CD4-positive, alpha-beta T cell (primary cell): ENCODE measurements around the gene CNOT10. TPM values are rescaled to one million over a fixed set of nuclear protein-coding genes. Genes with fewer than 3 reads are reported as not detected.
"Not testable (repeated sequence)": the region's sequence is repeated elsewhere in the genome, so short reads cannot be mapped to it uniquely, and the experiment has no call there.

ENCODE experiments used
- ATAC-seq: fragments of 200-7000 bp; cut with Tn5 transposase; one replicate; pipeline ENCODE4 v1.10.0; 2022; ENCODE audit warnings: mild to moderate bottlenecking; ENCODE audit not compliant: poor library complexity
- CTCF ChIA-PET: fragments of 350-600 bp; sonication (Branson Sonifier 250); formaldehyde crosslinking; loops from one replicate; lab custom pipeline; 2021; ENCODE audit warnings: antibody characterized with exemption, inconsistent platforms; lab: Charles Lee
- POLR2A ChIA-PET: fragments of 350-600 bp; sonication (Branson Sonifier 250); formaldehyde crosslinking; loops from one replicate; lab custom pipeline; 2021; ENCODE audit warnings: antibody characterized with exemption, inconsistent platforms; lab: Charles Lee
- DNase-seq, 14 experiments: peaks; one replicate each; pipeline ENCODE4 v3.0.0-alpha.2; 2013 to 2020; ENCODE audit warnings: mixed read lengths in 2 of 14
- H3K27ac ChIP-seq, 2 donors: one replicate each; pipeline versions ENCODE4 v1.5.1 to v1.7.0; 2013; ENCODE audit warnings: low read length in 2 of 2, low read depth in 1 of 2, mild to moderate bottlenecking in 1 of 2
- H3K27me3 ChIP-seq, 2 experiments: 1 replicate in 1 of 2; 2 replicates in 1 of 2; pipeline versions ENCODE4 v1.6.1 to v1.7.0; 2013; ENCODE audit warnings: low read length in 2 of 2, control low read depth in 1 of 2, mild to moderate bottlenecking in 1 of 2, moderate library complexity in 1 of 2; ENCODE audit not compliant: insufficient read depth in 2 of 2, control insufficient read depth in 1 of 2
- H3K36me3 ChIP-seq: one replicate; pipeline ENCODE4 v1.6.1; 2013; ENCODE audit warnings: low read length, control low read depth; ENCODE audit not compliant: insufficient read depth
- H3K4me1 ChIP-seq: one replicate; pipeline ENCODE4 v1.6.1; 2013; ENCODE audit warnings: low read length, control low read depth; ENCODE audit not compliant: insufficient read depth
- H3K4me3 ChIP-seq: one replicate; pipeline ENCODE4 v1.5.1; 2013; ENCODE audit warnings: mild to moderate bottlenecking, low read length, moderate library complexity
- H3K9me3 ChIP-seq, 2 experiments: 1 replicate in 1 of 2; 2 replicates in 1 of 2; pipeline versions ENCODE4 v1.6.1 to v1.7.0; 2013; ENCODE audit warnings: low read length in 2 of 2, mild to moderate bottlenecking in 2 of 2, control low read depth in 1 of 2, moderate library complexity in 1 of 2; ENCODE audit not compliant: control insufficient read depth in 1 of 2, insufficient read depth in 1 of 2
- H3K27ac Mint-ChIP-seq: one replicate; pipeline ENCODE4 v1.8.0; 2020; ENCODE audit warnings: mixed read lengths
- H3K27me3 Mint-ChIP-seq: one replicate; pipeline ENCODE4 v1.8.0; 2021; ENCODE audit warnings: mixed read lengths
- H3K36me3 Mint-ChIP-seq: one replicate; pipeline ENCODE4 v1.8.0; 2021; ENCODE audit warnings: low read depth, mixed read lengths
- H3K4me1 Mint-ChIP-seq: one replicate; pipeline ENCODE4 v1.8.0; 2021; ENCODE audit warnings: low read depth, mixed read lengths
- H3K4me3 Mint-ChIP-seq: one replicate; pipeline ENCODE4 v1.8.0; 2020; ENCODE audit warnings: mild to moderate bottlenecking, mixed read lengths
- H3K9me3 Mint-ChIP-seq: one replicate; pipeline ENCODE4 v1.8.0; 2020; ENCODE audit warnings: mixed read lengths
- intact Hi-C, 2 experiments: fragments of 100-400 bp; cut with DNase I in 1 of 2; cut with micrococcal nuclease in 1 of 2; formaldehyde crosslinking; loops; one replicate each; pipeline versions ENCODE4 v1.15.1 to v1.9.0; 2023 to 2025; cut with DNase I, micrococcal nuclease
- total RNA-seq, 174 experiments: library from RNA in 2 of 174; stranded (reverse) in 2 of 174; gene quantifications; one replicate each; pipeline ENCODE4 v1.2.3 and lab custom pipeline; 2021 to 2026
- TF ChIP-seq, protein P1 (sequence below): fragments of 200-600 bp; IDR thresholded peaks from one replicate; pipeline ENCODE4 v1.8.0; 2022; ENCODE audit warnings: antibody characterized with exemption, mild to moderate bottlenecking

The CNOT10 gene
- total RNA-seq, 2 experiments from 2014 or later: 31.3 to 42.0 TPM

DNA sequence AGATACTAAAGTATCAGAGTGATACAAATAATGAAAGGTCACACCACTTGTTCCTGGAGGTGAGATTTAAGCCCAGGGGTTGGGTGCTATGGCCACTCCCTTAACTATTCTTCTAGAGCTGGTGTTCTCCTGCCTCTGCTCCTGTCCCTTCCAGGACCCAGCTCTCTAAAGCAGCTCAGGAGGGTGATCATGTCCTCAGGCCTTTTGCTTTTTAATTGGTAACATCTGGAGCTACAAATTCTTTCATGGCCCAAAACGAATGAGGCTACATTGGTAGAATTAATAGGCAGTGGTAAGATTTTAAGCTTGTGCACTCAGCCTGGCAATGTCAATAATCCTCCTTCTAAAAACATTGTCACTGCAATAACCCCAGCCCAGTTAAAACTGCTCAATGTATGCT lies 38.2 kb upstream of the CNOT10 start:
- H3K27ac Mint-ChIP-seq: no peak overlapping the region
- Histone ChIP-seq H3K36me3 (no peaks in the 10 kb centered on the region), H3K27ac (no peak overlapping the region), H3K9me3 (no peaks in the 10 kb centered on the region), H3K4me1 (no peaks in the 10 kb centered on the region), H3K27me3 (peaks cover 0 to 3% of the 10 kb centered on the region in 2 experiments), H3K4me3 (no peak overlapping the region)
- H3K4me1 Mint-ChIP-seq: no peaks in the 10 kb centered on the region
- TF ChIP-seq, protein P1, sequence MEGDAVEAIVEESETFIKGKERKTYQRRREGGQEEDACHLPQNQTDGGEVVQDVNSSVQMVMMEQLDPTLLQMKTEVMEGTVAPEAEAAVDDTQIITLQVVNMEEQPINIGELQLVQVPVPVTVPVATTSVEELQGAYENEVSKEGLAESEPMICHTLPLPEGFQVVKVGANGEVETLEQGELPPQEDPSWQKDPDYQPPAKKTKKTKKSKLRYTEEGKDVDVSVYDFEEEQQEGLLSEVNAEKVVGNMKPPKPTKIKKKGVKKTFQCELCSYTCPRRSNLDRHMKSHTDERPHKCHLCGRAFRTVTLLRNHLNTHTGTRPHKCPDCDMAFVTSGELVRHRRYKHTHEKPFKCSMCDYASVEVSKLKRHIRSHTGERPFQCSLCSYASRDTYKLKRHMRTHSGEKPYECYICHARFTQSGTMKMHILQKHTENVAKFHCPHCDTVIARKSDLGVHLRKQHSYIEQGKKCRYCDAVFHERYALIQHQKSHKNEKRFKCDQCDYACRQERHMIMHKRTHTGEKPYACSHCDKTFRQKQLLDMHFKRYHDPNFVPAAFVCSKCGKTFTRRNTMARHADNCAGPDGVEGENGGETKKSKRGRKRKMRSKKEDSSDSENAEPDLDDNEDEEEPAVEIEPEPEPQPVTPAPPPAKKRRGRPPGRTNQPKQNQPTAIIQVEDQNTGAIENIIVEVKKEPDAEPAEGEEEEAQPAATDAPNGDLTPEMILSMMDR: no peak
- DNase-seq: no peak
- CTCF ChIA-PET: no interaction called here
- intact Hi-C loops: no loop called here
- no peak overlapping the region for H3K4me3 Mint-ChIP-seq
- H3K9me3 Mint-ChIP-seq: no peaks in the 10 kb centered on the region
- no peaks in the 10 kb centered on the region for H3K36me3 Mint-ChIP-seq
- no peaks in the 10 kb centered on the region for H3K27me3 Mint-ChIP-seq
- POLR2A ChIA-PET: no interaction called here
- ATAC-seq: no peak

DNA sequence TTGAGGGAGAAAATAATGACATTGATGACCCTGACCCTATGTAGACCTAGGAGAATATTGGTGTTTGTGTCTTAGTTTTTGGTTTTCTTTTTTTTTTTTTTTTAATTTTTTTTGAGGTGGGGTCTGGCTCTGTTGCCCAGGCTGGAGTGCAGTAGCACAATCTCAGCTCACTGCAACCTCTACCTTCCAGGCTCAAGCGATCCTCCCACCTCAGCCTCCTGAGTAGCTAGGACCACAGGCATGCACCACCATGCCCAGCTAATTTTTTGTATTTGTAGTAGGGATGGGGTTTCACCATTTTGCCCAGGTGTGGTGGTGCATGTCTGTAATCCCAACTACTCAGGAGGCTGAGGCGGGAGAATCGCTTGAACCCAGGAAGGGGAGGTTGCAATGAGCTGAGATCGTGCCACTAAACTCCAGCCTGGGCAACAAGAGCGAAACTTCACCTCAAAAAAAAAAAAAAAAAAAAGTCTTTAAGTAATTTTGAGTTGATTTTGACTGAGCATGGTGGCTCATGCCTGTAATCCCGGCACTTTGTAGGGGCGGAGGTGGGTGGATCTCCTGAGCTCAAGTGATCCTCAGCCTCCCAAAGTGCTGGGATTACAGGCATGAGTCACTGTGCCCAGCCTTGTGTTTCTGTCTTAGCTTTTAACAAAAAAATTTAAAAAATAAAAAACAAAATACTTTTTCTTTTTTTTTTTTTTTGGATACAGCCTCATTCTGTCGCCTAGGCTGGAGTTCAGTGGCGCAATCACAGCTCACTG lies 32.5 kb upstream of the CNOT10 start:
- H3K9me3 ChIP-seq, DNase-seq, H3K27ac ChIP-seq, H3K36me3 ChIP-seq, ATAC-seq, H3K4me1 ChIP-seq, H3K27me3 ChIP-seq, H3K4me1 Mint-ChIP-seq, H3K27me3 Mint-ChIP-seq, H3K9me3 Mint-ChIP-seq, H3K27ac Mint-ChIP-seq, H3K36me3 Mint-ChIP-seq, CTCF ChIA-PET, intact Hi-C loops, H3K4me3 ChIP-seq, H3K4me3 Mint-ChIP-seq: not testable (repeated sequence)
- POLR2A ChIA-PET: interaction anchor here (0.6 kb wide), 1 partner anchor 32 kb away, joined by 3 read pairs; no protein-coding TSS in a partner anchor

DNA sequence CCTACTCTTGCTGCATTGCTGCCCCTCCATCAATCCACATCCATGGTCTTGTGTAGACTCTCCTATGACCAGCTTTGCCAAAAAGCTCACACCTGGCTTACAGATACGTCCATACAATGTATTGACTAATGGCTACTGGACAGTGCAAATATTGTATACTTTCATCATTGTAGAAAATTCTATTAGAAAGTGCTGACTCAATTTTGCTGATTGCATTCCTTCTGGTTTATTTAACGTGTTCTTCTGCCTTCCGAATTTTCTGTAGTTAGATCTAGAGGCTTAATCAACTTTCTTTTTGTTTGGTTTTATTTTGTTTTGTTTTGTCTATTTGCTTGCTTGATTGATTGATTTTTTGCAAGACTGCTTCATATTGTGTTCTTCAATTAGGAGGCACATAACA lies 29.8 kb upstream of the CNOT10 start:
- CTCF ChIA-PET: interaction anchor here (0.5 to 0.6 kb wide), 2 partner anchors 94 to 476 kb away, joined by 3 to 4 read pairs; no protein-coding TSS in a partner anchor
- no peaks in the 10 kb centered on the region for H3K9me3 ChIP-seq
- ATAC-seq (no peak), DNase-seq (no peak)
- peaks cover 11% of the 10 kb centered on the region for H3K27me3 Mint-ChIP-seq
- no peak overlapping the region for H3K4me3 ChIP-seq
- TF ChIP-seq, protein P1: no peak
- no peak overlapping the region for H3K27ac ChIP-seq
- no peak overlapping the region for H3K4me3 Mint-ChIP-seq
- H3K36me3 Mint-ChIP-seq: no peaks in the 10 kb centered on the region
- H3K36me3 ChIP-seq: no peaks in the 10 kb centered on the region
- no peaks in the 10 kb centered on the region for H3K4me1 ChIP-seq
- POLR2A ChIA-PET: no interaction called here
- H3K9me3 Mint-ChIP-seq: no peaks in the 10 kb centered on the region
- intact Hi-C loops: no loop called here
- H3K4me1 Mint-ChIP-seq: no peaks in the 10 kb centered on the region
- H3K27ac Mint-ChIP-seq: no peak overlapping the region
- H3K27me3 ChIP-seq: peaks cover 2 to 4% of the 10 kb centered on the region in 2 experiments
